HL-60/S4 treated with retinoic acid at 250 ng/mL for 4 days and 3 days (cell line): Measurements from ENCODE around the gene NEK6.

Experiments used
- in situ Hi-C: fragments of 300-500 bp; cut with MboI; formaldehyde crosslinking; loops from 2 replicates; pipeline ENCODE4 v1.7.0; 2022; ENCODE audit warnings: low sequenced_read_pairs

NEK6 gene

GRCh38 chr9:124257844-124258606 lies at the start of gene NEK6:
TSS of gene NEK6 (plus strand) at chr9:124257949. CDS start at chr9:124301965, 44,016 bp downstream.
- in situ Hi-C loops: no loop called here

- in situ Hi-C loops: no loop called here
Measured at GRCh38 chr9:124208571-124208970, 49.2 kb upstream of the NEK6 start.

GRCh38 chr9:124209279-124209678 lies 48.5 kb upstream of the NEK6 start:
- in situ Hi-C loops: no loop called here

- in situ Hi-C loops: no loop called here
Measured at GRCh38 chr9:124209774-124210173, 48.0 kb upstream of the NEK6 start.

GRCh38 chr9:124210697-124211096 lies 47.1 kb upstream of the NEK6 start:
- in situ Hi-C loops: no loop called here

- in situ Hi-C loops: no loop called here
Measured at GRCh38 chr9:124212381-124213050, 45.2 kb upstream of the NEK6 start.

- in situ Hi-C loops: no loop called here
Measured at GRCh38 chr9:124213396-124213795, 44.4 kb upstream of the NEK6 start.

GRCh38 chr9:124214116-124214515 lies 43.6 kb upstream of the NEK6 start:
- in situ Hi-C loops: no loop called here

GRCh38 chr9:124214596-124215367 lies 43.0 kb upstream of the NEK6 start:
- in situ Hi-C loops: no loop called here

- in situ Hi-C loops: no loop called here
Measured at GRCh38 chr9:124215368-124215910, 42.3 kb upstream of the NEK6 start.

- in situ Hi-C loops: no loop called here
Measured at GRCh38 chr9:124215956-124216355, 41.8 kb upstream of the NEK6 start.

- in situ Hi-C loops: no loop called here
Measured at GRCh38 chr9:124216474-124217176, 41.1 kb upstream of the NEK6 start.

GRCh38 chr9:124217836-124218437 lies 39.8 kb upstream of the NEK6 start:
- in situ Hi-C loops: no loop called here

GRCh38 chr9:124218438-124218982 lies 39.2 kb upstream of the NEK6 start:
- in situ Hi-C loops: no loop called here

GRCh38 chr9:124218987-124219461 lies 38.7 kb upstream of the NEK6 start:
- in situ Hi-C loops: no loop called here

GRCh38 chr9:124220946-124221451 lies 36.8 kb upstream of the NEK6 start:
- in situ Hi-C loops: no loop called here

- in situ Hi-C loops: no loop called here
Measured at GRCh38 chr9:124221676-124222075, 36.1 kb upstream of the NEK6 start.

GRCh38 chr9:124222109-124222508 lies 35.6 kb upstream of the NEK6 start:
- in situ Hi-C loops: no loop called here

GRCh38 chr9:124222918-124223720 lies 34.6 kb upstream of the NEK6 start:
- in situ Hi-C loops: no loop called here
